Heart left ventricle (tissue), 16 donors: ENCODE measurements around the gene GPR107. TPM values are rescaled to one million over a fixed set of nuclear protein-coding genes. Genes with fewer than 3 reads are reported as not detected.
A peak's percentile ranks its signal among the peaks of the same experiment; 100 is the strongest.

Experiments
- ATAC-seq, 4 donors: fragments of 200-7000 bp; cut with Tn5 transposase; one replicate each; pipeline ENCODE4 v1.9.1; 2020 to 2022; ENCODE audit warnings: moderate library complexity in 4 of 4, mild to moderate bottlenecking in 3 of 4, moderate number of reproducible peaks in 1 of 4
- DNase-seq, 5 donors: peaks; one replicate each; pipeline ENCODE4 v3.0.0-alpha.2; 2020
- H3K27ac ChIP-seq, 12 donors: fragments of 200-600 bp; sonication (generic) in 4 of 12; one replicate each; pipeline versions ENCODE4 v1.5.0 to v1.8.0; 2016 to 2022; ENCODE audit warnings: mild to moderate bottlenecking in 2 of 12
- H3K27me3 ChIP-seq, 9 donors: fragments of 200-600 bp; sonication (generic) in 2 of 9; one replicate each; pipeline versions ENCODE4 v1.5.1 to v1.8.0; 2016 to 2022; ENCODE audit warnings: mild to moderate bottlenecking in 3 of 9
- H3K36me3 ChIP-seq, 9 donors: fragments of 200-600 bp; sonication (generic) in 2 of 9; one replicate each; pipeline versions ENCODE4 v1.5.0 to v1.8.0; 2018 to 2022; ENCODE audit warnings: mild to moderate bottlenecking in 2 of 9
- H3K4me1 ChIP-seq, 12 donors: fragments of 200-600 bp; sonication (generic) in 4 of 12; one replicate each; pipeline versions ENCODE4 v1.5.0 to v1.8.0; 2016 to 2022; ENCODE audit warnings: mild to moderate bottlenecking in 3 of 12
- H3K4me3 ChIP-seq, 12 donors: fragments of 200-600 bp; sonication (generic) in 4 of 12; one replicate each; pipeline versions ENCODE4 v1.5.0 to v1.8.0; 2017 to 2022; ENCODE audit warnings: mild to moderate bottlenecking in 9 of 12, moderate library complexity in 4 of 12
- H3K9me3 ChIP-seq, 12 donors: fragments of 200-600 bp; sonication (generic) in 4 of 12; one replicate each; pipeline versions ENCODE4 v1.5.0 to v1.8.0; 2016 to 2022; ENCODE audit warnings: mild to moderate bottlenecking in 1 of 12
- POLR2A ChIP-seq, 2 donors: fragments of 450-650 bp; IDR thresholded peaks; one replicate each; pipeline ENCODE4 v1.6.1; 2017; ENCODE audit warnings: antibody characterized with exemption in 2 of 2, mild to moderate bottlenecking in 2 of 2, moderate library complexity in 2 of 2
- WGBS, 4 donors: extraction: QIAGEN DNeasy Blood & Tissue Kit in 2 of 4; methylation state at CpG; one replicate each; pipeline versions ENCODE4 v1.1.5 to v1.1.7; 2013 to 2018; 5-methylcytosine and 5-hydroxymethylcytosine counted together
- intact Hi-C, 10 donors: fragments of 100-400 bp; cut with DNase I; formaldehyde crosslinking; loops; one replicate each; pipeline versions ENCODE4 v1.11.1 to v1.14.2; 2022
- polyA plus RNA-seq, 2 donors: library from polyadenylated mRNA; stranded (reverse); fragments of 200-250 nt; gene quantifications; one replicate each; pipeline ENCODE4 v1.2.3, GENCODE V29; 2013
- total RNA-seq, 9 donors: library from RNA; depleted of rRNA in 2 of 9; stranded (reverse); fragments of >200 nt in 2 of 9; fragmentation: NEBNext Ultra II Directional in 3 of 9; extraction: Animal tissue kit (Norgen Biotek cat#: 25700) in 3 of 9; gene quantifications; one replicate each; pipeline versions ENCODE4 v1.1.0 to v1.2.4, GENCODE V29; 2016 to 2023
- TF ChIP-seq, protein P1 (sequence below), 12 donors: fragments of 200-600 bp; sonication (generic) in 4 of 12; IDR thresholded peaks; one replicate each; pipeline versions ENCODE4 v1.5.0 to v1.8.0; 2018 to 2022; ENCODE audit warnings: antibody characterized with exemption in 12 of 12, mild to moderate bottlenecking in 5 of 12
- donor health status: ischemic (EF 13 %, LVEDD 7.1; RV severe dilation, severe dysfunction).
- donor health status: healthy with polysubstance abuse.
- donor health status: DM: no; HTN: yes; CAD: no.
- donor health status: DM: no; HTN: no; CAD: no.
- donor health status: ischemic (EF 25% LVEDD 6.9; RV normal size, moderate dysfunction).
- donor health status: ischemic (EF 25% LVEDD 5.7; RV mildly dilated, moderate dysfunction).
- donor health status: healthy.
- donor health status: DM: yes; HTN: yes; CAD: no.
- donor health status: ischemic (EF 35%, LVEDD 5.7; RV mildly dilated, moderate dysfunction).
- donor health status: nonischemic (EF 11% LVEDD 7.7; RV severe dilation, severe dysfunction).
- donor health status: DM: yes; HTN: yes; CAD: no.
- donor health status: PGD.
- donor health status: ischemic (EF 29% LVEDD 5.4; RV normal size, mild dysfunction).
- donor health status: nonischemic (EF 23%, LVEDD 6.1; RV moderate dilation, normal function).

GPR107 gene
- total and polyA plus RNA-seq, 11 donors, result 7.0 to 33.2 (median 21.3) TPM

DNA sequence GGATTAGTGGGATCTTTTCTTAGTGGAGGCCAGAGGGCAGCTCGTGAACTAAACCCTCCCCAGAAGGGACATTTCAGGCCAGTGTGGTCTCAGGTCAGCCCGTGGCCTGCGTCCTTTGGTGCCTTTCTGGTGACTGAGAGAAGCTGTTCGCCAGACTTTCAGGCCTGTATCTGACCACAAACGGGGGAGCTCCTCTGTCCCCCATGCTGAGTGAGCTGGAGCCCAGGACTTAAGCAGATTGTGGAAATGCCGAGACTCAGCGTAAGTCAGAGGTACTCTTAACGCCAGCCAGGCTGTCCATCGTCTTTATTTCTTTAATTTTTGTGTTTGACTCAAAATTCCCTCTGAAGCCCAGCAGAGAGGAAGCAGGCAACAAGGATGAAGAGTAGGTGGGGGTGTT is 63.7 kb downstream of the GPR107 start:
- no peaks in the 10 kb centered on the region for H3K9me3 ChIP-seq
- peak overlapping the region in 2 of 12 donors; percentile 0 to 86 for H3K27ac ChIP-seq
- DNase-seq (no peak), ATAC-seq (no peak)
- peaks cover 0 to 15% (median 4%) of the 10 kb centered on the region in 12 donors for H3K4me1 ChIP-seq
- WGBS, 4 donors, result 93 to 96% (median 96%) methylated on average over 9 of the region's 9 CpGs
- H3K36me3 ChIP-seq, result peaks cover 0 to 70% (median 36%) of the 10 kb centered on the region in 9 donors
- TF ChIP-seq, protein P1, sequence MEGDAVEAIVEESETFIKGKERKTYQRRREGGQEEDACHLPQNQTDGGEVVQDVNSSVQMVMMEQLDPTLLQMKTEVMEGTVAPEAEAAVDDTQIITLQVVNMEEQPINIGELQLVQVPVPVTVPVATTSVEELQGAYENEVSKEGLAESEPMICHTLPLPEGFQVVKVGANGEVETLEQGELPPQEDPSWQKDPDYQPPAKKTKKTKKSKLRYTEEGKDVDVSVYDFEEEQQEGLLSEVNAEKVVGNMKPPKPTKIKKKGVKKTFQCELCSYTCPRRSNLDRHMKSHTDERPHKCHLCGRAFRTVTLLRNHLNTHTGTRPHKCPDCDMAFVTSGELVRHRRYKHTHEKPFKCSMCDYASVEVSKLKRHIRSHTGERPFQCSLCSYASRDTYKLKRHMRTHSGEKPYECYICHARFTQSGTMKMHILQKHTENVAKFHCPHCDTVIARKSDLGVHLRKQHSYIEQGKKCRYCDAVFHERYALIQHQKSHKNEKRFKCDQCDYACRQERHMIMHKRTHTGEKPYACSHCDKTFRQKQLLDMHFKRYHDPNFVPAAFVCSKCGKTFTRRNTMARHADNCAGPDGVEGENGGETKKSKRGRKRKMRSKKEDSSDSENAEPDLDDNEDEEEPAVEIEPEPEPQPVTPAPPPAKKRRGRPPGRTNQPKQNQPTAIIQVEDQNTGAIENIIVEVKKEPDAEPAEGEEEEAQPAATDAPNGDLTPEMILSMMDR (IDR thresholded peaks at IDR 0.05), result no peak
- TF ChIP-seq POLR2A (IDR thresholded peaks at IDR 0.05), result no peak
- intact Hi-C loops, result no loop called here
- H3K4me3 ChIP-seq, result no peak overlapping the region
- H3K27me3 ChIP-seq, result no peaks in the 10 kb centered on the region

DNA sequence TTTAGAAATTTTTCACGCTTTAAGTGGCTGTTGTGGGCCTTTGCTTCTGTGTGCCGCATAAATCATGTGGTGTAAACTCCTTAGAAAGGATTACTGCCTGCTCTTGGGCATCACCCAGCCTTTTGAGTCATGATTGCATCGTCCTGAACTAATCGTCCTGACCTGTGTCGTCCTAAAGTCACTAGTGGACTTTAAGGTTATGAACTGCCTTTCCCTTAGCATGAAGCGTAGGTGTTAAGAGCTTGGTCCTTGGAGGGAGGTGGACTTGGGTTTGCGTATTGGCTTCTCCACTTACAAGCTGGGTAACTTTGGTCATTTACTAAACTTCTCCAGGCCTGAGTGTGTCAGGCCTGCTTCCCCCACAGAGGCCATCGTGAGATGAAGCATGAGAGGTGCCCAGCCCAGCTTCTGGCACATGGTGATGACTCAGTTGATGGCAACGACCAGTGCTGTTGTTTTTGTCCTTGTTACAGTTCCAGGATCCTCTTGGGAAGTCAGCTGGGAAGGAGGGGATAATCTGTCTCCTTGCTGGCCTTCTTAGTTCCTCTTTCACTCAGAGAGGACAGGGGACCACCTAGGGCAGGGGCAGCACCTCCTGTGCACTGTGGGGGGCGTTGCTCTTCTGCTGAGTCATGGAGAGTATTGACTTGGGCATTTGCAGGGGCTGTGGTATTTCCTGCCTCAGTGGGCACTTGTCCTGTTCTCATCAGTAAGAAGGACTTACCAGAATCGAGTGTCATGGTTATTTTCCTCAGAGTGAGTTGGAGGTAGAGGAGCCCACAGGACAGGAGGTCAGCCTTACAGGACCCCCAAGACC is 64.3 kb downstream of the GPR107 start:
- Histone ChIP-seq H3K4me3 (no peak overlapping the region), H3K4me1 (peaks cover 0 to 10% (median 4%) of the 10 kb centered on the region in 12 donors), H3K27me3 (no peaks in the 10 kb centered on the region), H3K9me3 (no peaks in the 10 kb centered on the region), H3K27ac (peak overlapping the region in 2 of 12 donors; percentile 0 to 86), H3K36me3 (peaks cover 0 to 75% (median 40%) of the 10 kb centered on the region in 9 donors)
- peak in 1 of 5 donors; percentile 39 for DNase-seq
- intact Hi-C loops, result no loop called here
- peak in 2 of 4 donors; percentile 57 to 64 for ATAC-seq
- TF ChIP-seq POLR2A (IDR thresholded peaks at IDR 0.05), result no peak
- TF ChIP-seq, protein P1 (IDR thresholded peaks at IDR 0.05), result no peak
- 70 to 80% (median 73%) methylated on average over 10 to 11 of the region's 11 CpGs for WGBS, 4 donors

DNA sequence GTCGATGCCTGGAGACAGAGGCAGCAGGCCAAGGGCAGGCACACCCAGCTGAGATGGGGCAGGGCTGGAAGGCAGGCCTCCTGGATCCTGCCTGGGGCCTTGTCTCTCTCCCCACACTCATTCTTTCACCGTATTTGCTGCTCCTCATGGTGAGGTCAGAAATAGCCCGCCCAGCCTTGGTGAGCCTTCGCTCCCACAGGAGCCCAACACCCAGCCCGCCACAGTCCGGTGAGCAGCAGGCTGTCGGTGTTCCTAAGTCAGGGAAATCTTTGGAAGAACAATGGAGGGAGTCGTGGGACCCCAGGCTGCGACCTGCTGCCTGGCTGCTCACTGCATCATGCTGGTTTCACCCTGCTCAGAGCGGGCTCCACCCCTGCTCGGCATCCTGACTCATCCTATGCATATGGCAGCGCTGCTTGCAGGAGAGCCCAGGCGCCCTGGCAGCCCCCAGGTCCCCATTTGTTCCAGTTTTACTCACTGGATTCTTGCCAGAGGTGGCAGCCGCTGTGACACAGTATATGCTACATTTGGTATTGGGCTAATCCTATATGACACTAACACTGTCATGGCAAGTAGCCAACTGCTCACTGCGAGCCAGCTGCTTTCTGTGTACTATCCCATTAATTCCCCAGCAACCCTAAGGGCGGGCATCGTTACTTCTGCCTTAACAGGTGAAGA is 65.3 kb downstream of the GPR107 start:
- peak in 3 of 4 donors; percentile 7 to 43 (median 30) for ATAC-seq
- H3K4me3 ChIP-seq, result no peak overlapping the region
- intact Hi-C loops, result no loop called here
- H3K27me3 ChIP-seq, result no peaks in the 10 kb centered on the region
- peaks cover 0 to 10% (median 4%) of the 10 kb centered on the region in 12 donors for H3K4me1 ChIP-seq
- no peak for DNase-seq
- peaks cover 0 to 83% (median 46%) of the 10 kb centered on the region in 9 donors for H3K36me3 ChIP-seq
- no peak for TF ChIP-seq POLR2A (IDR thresholded peaks at IDR 0.05)
- TF ChIP-seq, protein P1 (IDR thresholded peaks at IDR 0.05), result no peak
- no peaks in the 10 kb centered on the region for H3K9me3 ChIP-seq
- peak overlapping the region in 1 of 12 donors; percentile 86 for H3K27ac ChIP-seq
- 84 to 88% (median 87%) methylated on average over 11 to 17 of the region's 17 CpGs for WGBS, 4 donors
